Superior temporal gyrus (tissue), 1 donor: ENCODE measurements around the gene SLIT3.
"Not testable (repeated sequence)": the region's sequence is repeated elsewhere in the genome, so short reads cannot be mapped to it uniquely, and the experiment has no call there.

Experiments used
- DNase-seq: peaks from one replicate; pipeline ENCODE4 v3.0.0-alpha.2; 2016; ENCODE audit errors: extremely low spot score

SLIT3 gene

GRCh38 chr5:169219351-169219750, 81.6 kb downstream of the SLIT3 start:
- DNase-seq = no peak

- DNase-seq = no peak
Measured at GRCh38 chr5:169218861-169219260, 82.1 kb downstream of the SLIT3 start.

DNA sequence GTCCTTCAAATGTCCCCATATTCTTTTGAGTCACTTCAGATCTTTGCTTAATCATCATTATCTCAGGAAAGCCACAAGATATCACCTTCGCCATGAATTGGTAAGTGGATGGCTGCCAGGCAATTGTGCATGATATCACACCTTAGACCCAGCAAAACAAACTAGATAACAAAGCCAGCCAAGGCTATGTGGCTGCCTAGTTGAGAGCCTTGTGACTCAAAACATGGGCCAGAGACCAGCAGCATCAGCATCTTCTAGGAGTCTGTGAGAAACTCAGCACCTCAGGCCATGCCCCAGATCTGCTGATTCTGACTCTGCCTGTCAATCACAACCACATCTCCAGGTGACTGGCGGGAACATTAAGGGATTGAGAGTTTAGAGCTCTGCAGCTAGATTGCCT, 82.8 kb downstream of the SLIT3 start:
- DNase-seq = no peak

GRCh38 chr5:169216866-169217265, 84.1 kb downstream of the SLIT3 start:
- DNase-seq = no peak

DNA sequence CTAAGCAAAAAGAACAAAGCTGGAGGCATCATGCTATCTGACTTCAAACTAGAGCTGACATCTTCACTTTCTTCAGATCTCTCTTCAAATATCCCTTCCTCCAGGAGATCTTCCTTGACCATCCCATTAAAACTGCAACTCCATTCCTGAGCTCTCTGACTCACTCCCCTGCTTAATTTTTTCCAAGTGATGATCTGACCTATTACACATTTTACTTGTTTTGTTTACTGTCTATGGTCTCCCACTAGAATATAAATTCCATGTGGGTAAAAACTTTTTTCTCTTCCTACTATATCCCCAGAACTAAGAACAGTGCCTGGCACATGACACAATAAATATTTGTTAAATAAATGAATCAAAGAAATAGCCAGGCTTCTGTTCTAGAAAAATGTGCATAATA, 87.5 kb downstream of the SLIT3 start:
- no peak for DNase-seq

DNA sequence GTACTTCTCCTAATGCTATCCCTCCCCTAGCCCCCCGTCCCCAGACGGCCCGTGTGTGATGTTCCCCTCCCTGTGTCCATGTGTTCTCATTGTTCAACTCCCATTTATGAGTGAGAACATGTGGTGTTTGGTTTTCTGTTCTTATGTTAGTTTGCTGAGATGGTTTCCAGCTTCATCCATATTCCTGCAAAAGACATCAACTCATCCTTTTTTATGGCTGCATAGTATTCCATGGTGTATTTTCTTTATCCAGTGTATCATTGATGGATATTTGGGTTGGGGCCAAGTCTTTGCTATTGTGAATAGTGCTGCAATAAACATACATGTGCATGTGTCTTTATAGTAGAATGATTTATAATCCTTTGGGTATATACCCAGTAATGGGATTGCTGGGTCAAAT, 89.2 kb downstream of the SLIT3 start:
- not testable (repeated sequence) for DNase-seq

GRCh38 chr5:169204788-169205400, 96.0 kb downstream of the SLIT3 start:
- DNase-seq = no peak

GRCh38 chr5:169202969-169203368, 98.0 kb downstream of the SLIT3 start:
- DNase-seq = no peak

DNA sequence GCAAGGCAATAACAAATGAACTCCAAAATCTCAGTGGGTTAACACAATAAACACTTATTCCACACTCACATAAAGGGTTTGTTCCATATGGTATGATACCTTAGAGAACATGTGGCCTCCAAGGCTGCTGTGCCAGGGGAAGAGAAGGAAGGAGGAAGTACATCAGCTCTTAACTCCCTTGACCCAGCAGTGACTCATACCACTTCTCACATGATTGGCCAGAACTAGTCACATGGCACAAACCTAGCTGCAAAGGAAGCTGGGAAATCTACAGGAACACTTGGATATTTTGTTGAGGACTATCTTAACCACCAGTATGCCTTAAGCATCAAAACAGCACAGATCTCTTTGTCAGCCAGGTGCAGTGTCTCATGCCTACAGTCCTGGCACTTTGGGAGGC, 99.3 kb downstream of the SLIT3 start:
- DNase-seq = no peak

GRCh38 chr5:169200125-169200778, 100.7 kb downstream of the SLIT3 start:
- no peak for DNase-seq

DNA sequence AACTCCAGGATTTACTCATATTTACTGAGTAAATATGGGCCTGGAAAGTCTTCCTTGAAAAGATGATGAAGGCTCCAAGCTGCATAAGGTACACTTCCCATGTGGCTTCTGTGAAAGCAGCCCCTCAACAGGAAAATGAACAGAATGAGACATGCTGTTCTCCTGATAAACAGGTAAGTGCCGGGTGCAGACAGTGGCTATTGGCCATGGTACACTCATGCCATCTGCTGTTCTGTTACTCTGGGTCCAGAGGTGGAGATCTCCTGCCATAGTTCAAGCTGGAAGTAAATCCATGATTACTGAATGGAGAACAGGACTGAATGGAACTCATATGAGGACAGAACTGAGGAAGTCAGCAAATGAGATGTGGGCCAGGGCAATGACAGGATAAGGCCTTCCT, 103.6 kb downstream of the SLIT3 start:
- DNase-seq = peak; percentile 43

GRCh38 chr5:169196059-169196458, 104.9 kb downstream of the SLIT3 start:
- DNase-seq = no peak

DNA sequence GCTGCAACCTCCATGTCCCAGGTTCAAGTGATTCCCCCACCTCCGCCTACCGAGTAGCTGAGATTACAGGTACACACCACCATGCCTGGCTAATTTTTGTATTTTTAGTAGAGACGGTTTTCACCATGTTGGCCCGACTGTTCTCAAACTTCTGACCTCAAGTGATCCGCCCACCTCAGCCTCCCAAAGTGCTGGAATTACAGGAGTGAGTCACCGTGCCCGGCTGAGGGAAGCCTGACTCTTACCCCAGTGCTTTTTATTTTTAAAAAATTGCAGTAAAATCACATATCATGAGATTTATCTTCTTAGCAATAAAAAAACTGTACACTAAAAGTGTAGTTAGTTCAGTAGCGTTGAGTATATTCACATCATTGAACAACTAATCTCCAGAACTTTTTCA, 105.3 kb downstream of the SLIT3 start:
- no peak for DNase-seq

DNA sequence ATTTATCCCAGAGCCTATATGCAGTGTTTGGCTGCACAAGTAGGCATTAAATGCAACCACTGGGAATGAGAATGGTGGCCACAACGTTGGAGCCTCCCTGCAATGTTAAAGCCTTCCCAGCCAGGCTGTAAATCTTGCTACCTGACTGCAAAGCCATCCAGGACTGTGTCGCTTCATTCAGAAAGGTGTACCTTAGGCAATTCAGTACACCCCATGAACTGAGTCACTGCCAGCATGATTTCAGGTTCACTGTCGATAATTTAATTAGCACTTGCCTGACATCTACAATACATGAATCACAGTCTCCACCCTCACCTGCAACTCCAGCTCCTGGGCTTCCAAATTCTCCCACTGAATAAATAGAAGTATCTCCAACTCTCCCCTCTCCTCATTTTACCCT, 108.4 kb downstream of the SLIT3 start:
- DNase-seq = no peak

- DNase-seq = no peak
Measured at GRCh38 chr5:169190849-169191248, 110.1 kb downstream of the SLIT3 start.

GRCh38 chr5:169185626-169186025, 115.3 kb downstream of the SLIT3 start:
- DNase-seq = no peak

- DNase-seq = no peak
Measured at GRCh38 chr5:169183576-169183975, 117.4 kb downstream of the SLIT3 start.

GRCh38 chr5:169182797-169183196, 118.1 kb downstream of the SLIT3 start:
- no peak for DNase-seq

GRCh38 chr5:169181814-169182213, 119.1 kb downstream of the SLIT3 start:
- DNase-seq = no peak

- no peak for DNase-seq
Measured at GRCh38 chr5:169178754-169179153, 122.2 kb downstream of the SLIT3 start.

DNA sequence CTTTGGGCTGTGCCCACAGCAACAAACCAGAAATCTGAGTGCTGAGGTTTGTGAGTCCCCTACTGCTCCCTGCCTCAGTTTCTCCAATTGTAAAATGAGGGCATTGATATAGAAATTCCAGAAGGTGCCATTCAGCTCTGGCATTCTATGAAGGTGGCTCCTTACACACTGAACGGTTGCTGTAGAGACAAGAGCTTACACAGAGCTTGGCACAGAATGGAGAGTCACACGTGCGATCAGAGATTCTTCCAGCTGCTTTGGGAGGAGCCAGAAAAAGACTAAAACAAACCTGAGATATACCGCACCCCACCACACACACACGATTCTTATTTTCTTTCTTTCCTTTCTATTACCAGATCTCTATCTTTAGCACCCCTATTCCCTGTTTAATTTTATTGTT, 122.7 kb downstream of the SLIT3 start:
- DNase-seq = no peak

- no peak for DNase-seq
Measured at GRCh38 chr5:169176709-169177694, 123.9 kb downstream of the SLIT3 start.

DNA sequence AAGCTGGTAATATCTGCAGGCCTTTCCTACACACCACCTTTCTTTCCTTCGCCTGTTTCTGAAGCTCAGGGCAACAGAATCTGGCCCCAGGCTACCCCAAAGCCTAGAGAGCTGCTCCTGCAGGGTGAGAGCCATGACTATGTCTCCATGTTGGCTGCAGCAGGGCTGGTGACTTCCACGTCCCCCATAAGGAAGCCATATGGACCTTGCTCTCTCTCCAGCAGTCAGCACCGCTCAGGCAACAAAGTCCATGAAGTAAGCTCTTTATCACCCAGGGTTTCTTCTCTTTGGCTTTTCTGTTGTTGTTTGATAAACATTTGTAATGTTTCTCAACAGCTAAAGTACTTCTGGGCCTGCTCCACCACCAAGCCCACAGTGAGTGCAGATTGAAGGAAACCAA, 125.2 kb downstream of the SLIT3 start:
- DNase-seq = no peak
